Aorta (tissue), 5 donors: ENCODE data around the gene HLA-G. TPM values are rescaled to one million over a fixed set of nuclear protein-coding genes. Genes with fewer than 3 reads are reported as not detected.

ENCODE experiments used
- ATAC-seq: fragments of 200-7000 bp; cut with Tn5 transposase; one replicate; pipeline ENCODE4 v1.9.1; 2022; ENCODE audit warnings: moderate library complexity; ENCODE audit not compliant: low FRiP score
- DNase-seq, 2 donors: peaks; one replicate each; pipeline ENCODE4 v3.0.0-alpha.2; 2020
- H3K27ac ChIP-seq, 2 donors: one replicate each; pipeline ENCODE4 v1.5.1; 2013; ENCODE audit warnings: low read length in 2 of 2, mild to moderate bottlenecking in 2 of 2, moderate library complexity in 2 of 2, control low read depth in 1 of 2, inconsistent platforms in 1 of 2, low read depth in 1 of 2
- H3K27me3 ChIP-seq, 2 donors: one replicate each; pipeline ENCODE4 v1.6.1; 2013; ENCODE audit warnings: control low read depth in 1 of 2, low read length in 1 of 2, mild to moderate bottlenecking in 1 of 2, moderate library complexity in 1 of 2; ENCODE audit not compliant: insufficient read depth in 2 of 2, control insufficient read depth in 1 of 2
- H3K36me3 ChIP-seq, 2 donors: one replicate each; pipeline ENCODE4 v1.6.1; 2013; ENCODE audit warnings: control low read depth in 1 of 2, low read length in 1 of 2, mild to moderate bottlenecking in 1 of 2; ENCODE audit not compliant: insufficient read depth in 2 of 2, control insufficient read depth in 1 of 2
- H3K4me1 ChIP-seq, 2 donors: one replicate each; pipeline ENCODE4 v1.6.1; 2013; ENCODE audit warnings: low read length in 2 of 2, control low read depth in 1 of 2, mild to moderate bottlenecking in 1 of 2, moderate library complexity in 1 of 2; ENCODE audit not compliant: insufficient read depth in 2 of 2, control insufficient read depth in 1 of 2
- H3K4me3 ChIP-seq, 2 donors: one replicate each; pipeline ENCODE4 v1.5.1; 2013; ENCODE audit warnings: low read length in 2 of 2, control low read depth in 1 of 2, mild to moderate bottlenecking in 1 of 2
- H3K9me3 ChIP-seq: one replicate; pipeline ENCODE4 v1.6.1; 2013; ENCODE audit warnings: mild to moderate bottlenecking, low read length; ENCODE audit not compliant: control insufficient read depth
- WGBS, 2 donors: extraction: QIAGEN DNeasy Blood & Tissue Kit; methylation state at CpG; one replicate each; pipeline ENCODE4 v1.1.7; 2013; 5-methylcytosine and 5-hydroxymethylcytosine counted together
- intact Hi-C, 2 donors: fragments of 100-400 bp; cut with DNase I; formaldehyde crosslinking; loops; one replicate each; pipeline versions ENCODE4 v1.14.2 to v1.15.0; 2022
- polyA plus RNA-seq, 2 donors: library from polyadenylated mRNA; stranded (reverse); fragments of 200-250 nt; gene quantifications; one replicate each; pipeline ENCODE4 v1.2.3, GENCODE V29; 2013
- total RNA-seq, 2 donors: library from RNA; stranded (reverse); fragmentation: NEBNext Ultra II Directional; extraction: Animal tissue kit (Norgen Biotek cat#: 25700); gene quantifications; one replicate each; pipeline ENCODE4 v1.2.1, GENCODE V29; 2021
- donor health status: healthy with polysubstance abuse.
- donor health status: Bipolar disorder and iron deficiency.
- donor health status: DM: no; HTN: no; CAD: no.
- donor health status: DM: no; HTN: no; CAD: no.
- donor health status: DM: yes; HTN: yes; CAD: no.

The HLA-G gene
- total and polyA plus RNA-seq, 4 donors, result 0.29 to 1.3 (median 0.88) TPM; not detected in 1

GRCh38 chr6:29793796-29794195 lies 33.8 kb upstream of the HLA-G start:
- Histone ChIP-seq H3K4me1 (no peaks in the 10 kb centered on the region), H3K9me3 (peaks cover 2% of the 10 kb centered on the region), H3K4me3 (no peak overlapping the region), H3K27me3 (no peaks in the 10 kb centered on the region), H3K27ac (no peak overlapping the region), H3K36me3 (no peaks in the 10 kb centered on the region)
- intact Hi-C loops, result loop anchor here in 1 of 2 donors (5.0 kb wide), 1 partner anchor 46 kb away; no protein-coding TSS in a partner anchor
- no peak for ATAC-seq
- 48 to 78% methylated on average over 3 of the region's 3 CpGs for WGBS, 2 donors
- no peak for DNase-seq

DNA sequence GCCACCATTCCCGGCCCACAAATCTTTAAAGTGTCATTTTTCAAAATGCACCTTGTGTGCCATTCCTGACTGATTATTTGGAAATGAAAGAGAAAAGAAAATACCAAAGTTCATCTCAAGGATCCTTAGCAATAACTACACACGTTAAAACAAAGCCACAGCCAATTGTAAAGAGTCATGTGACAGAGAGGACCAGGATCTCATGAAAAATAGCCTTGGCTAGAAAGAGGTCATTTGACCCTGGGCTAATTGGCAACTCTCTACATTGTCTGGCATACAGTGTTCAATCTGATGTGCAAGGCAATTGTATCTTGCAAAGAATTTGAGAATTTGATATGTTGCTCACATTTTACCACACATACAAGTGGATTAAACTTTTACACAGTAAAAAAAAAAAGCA lies 31.6 kb upstream of the HLA-G start:
- no peak for DNase-seq
- Histone ChIP-seq H3K4me1 (no peaks in the 10 kb centered on the region), H3K9me3 (no peaks in the 10 kb centered on the region), H3K27ac (no peak overlapping the region), H3K27me3 (no peaks in the 10 kb centered on the region), H3K4me3 (no peak overlapping the region), H3K36me3 (no peaks in the 10 kb centered on the region)
- intact Hi-C loops, result no loop called here
- WGBS, 2 donors, result 58% methylated on average over 2 of the region's 2 CpGs
- ATAC-seq, result no peak

GRCh38 chr6:29797135-29797534 lies 30.5 kb upstream of the HLA-G start:
- WGBS, 2 donors, result 12 to 56% methylated on average over 2 of the region's 2 CpGs
- Histone ChIP-seq H3K4me1 (no peaks in the 10 kb centered on the region), H3K27ac (no peak overlapping the region), H3K36me3 (no peaks in the 10 kb centered on the region), H3K27me3 (no peaks in the 10 kb centered on the region), H3K4me3 (no peak overlapping the region), H3K9me3 (no peaks in the 10 kb centered on the region)
- DNase-seq (no peak), ATAC-seq (no peak)
- intact Hi-C loops, result no loop called here

GRCh38 chr6:29797966-29798365 lies 29.7 kb upstream of the HLA-G start:
- intact Hi-C loops, result no loop called here
- H3K36me3 ChIP-seq, result no peaks in the 10 kb centered on the region
- H3K4me1 ChIP-seq, result no peaks in the 10 kb centered on the region
- no peaks in the 10 kb centered on the region for H3K27me3 ChIP-seq
- H3K9me3 ChIP-seq, result no peaks in the 10 kb centered on the region
- H3K4me3 ChIP-seq, result no peak overlapping the region
- 86 to 87% methylated on average over 5 of the region's 5 CpGs for WGBS, 2 donors
- DNase-seq (no peak), ATAC-seq (no peak)
- no peak overlapping the region for H3K27ac ChIP-seq

DNA sequence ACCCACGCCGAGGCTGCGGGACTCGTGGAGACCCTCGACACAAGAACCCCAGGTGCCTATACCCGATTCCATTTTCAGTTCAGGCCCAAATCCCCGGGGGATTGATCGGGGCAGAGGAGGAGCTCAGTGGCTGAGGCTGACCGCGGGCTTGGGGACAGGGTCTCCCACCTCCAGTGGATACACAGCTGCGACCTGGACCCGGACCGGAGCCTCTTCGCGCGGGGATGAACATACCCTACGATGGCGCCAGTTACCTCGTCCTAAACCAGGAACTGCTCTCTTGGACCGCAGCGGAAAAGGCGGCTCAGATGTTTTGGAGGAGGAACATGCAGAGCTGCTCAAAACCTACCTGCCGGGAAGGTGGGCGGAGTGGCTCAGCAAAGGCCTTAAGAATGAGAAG lies 27.4 kb upstream of the HLA-G start:
- no peak for ATAC-seq

DNA sequence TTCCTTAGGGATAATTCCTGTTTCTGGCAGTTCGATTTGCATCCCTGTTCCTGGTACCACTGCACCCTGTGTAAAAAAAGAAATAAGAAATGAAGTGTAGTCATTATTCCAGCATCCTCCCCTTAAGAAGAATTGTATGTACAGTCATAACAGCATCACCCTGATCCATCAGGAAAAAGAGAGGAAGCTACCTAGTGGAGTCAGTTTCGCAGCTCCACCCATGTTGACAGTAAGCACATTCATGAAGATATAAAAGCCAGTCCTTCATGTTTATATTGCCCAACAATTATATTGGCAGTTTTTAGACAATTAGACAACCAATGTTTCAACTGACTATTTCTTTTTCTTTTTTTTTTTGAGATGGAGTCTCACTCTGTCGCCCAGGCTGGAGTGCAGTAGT lies 21.2 kb upstream of the HLA-G start:
- intact Hi-C loops, result no loop called here
- Histone ChIP-seq H3K9me3 (peaks cover 2% of the 10 kb centered on the region), H3K4me1 (no peaks in the 10 kb centered on the region), H3K4me3 (no peak overlapping the region), H3K27ac (no peak overlapping the region), H3K27me3 (no peaks in the 10 kb centered on the region), H3K36me3 (no peaks in the 10 kb centered on the region)
- DNase-seq (no peak), ATAC-seq (no peak)
- 88 to 92% methylated on average over 3 of the region's 3 CpGs for WGBS, 2 donors

More for the DNA sequence above, 27.4 kb upstream of the HLA-G start:
- intact Hi-C loops, result no loop called here
- DNase-seq, result no peak
- Histone ChIP-seq H3K4me3 (no peak overlapping the region), H3K9me3 (peaks cover 2% of the 10 kb centered on the region), H3K27ac (no peak overlapping the region), H3K4me1 (no peaks in the 10 kb centered on the region), H3K27me3 (no peaks in the 10 kb centered on the region), H3K36me3 (no peaks in the 10 kb centered on the region)
- 83 to 90% methylated on average over 24 of the region's 24 CpGs for WGBS, 2 donors

GRCh38 chr6:29809249-29809648 lies 18.4 kb upstream of the HLA-G start:
- Histone ChIP-seq H3K27me3 (no peaks in the 10 kb centered on the region), H3K4me3 (no peak overlapping the region), H3K27ac (no peak overlapping the region), H3K9me3 (peaks cover 2% of the 10 kb centered on the region), H3K4me1 (no peaks in the 10 kb centered on the region), H3K36me3 (no peaks in the 10 kb centered on the region)
- no peak for DNase-seq
- no peak for ATAC-seq
- intact Hi-C loops, result no loop called here

DNA sequence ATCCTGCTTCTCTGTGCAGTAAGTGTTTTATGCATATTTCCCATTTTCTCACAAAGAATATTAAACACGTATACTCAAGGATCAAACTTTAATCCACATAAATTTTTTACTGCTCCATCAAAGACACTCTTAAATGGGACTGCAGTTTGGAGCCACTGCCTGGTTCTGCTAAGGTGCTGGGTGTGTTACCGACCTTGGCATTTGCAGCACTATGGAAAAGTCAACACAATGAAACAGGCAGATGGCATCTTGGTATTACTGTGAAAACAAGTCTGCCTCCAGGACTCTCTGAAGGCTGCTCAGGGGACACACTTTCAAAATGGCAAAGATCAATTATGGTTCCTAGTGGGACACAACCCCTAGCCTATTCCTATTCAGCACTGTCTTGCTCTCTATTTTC lies 17.3 kb upstream of the HLA-G start:
- WGBS, 2 donors, result 49 to 61% methylated on average over 2 of the region's 2 CpGs
- H3K27ac ChIP-seq, result no peak overlapping the region

DNA sequence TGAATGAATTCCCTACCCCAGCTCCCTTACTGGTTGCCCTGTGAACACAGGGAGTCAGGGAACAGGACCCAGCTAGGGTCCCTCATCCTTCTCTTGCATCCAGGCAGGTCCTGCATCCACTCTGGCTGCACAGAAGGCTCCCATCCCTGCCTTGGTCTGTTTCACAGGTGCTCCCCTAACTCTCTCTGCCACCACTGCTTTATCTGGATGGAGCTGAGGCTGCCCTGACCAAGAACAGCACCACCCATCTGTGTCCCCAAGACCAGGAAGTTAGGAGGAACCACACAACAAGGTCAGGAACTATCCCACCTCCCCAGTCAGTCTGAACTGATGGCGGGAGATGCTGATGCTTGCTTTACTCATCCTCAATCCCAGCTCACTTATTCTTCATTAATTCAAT lies 16.2 kb upstream of the HLA-G start:
- intact Hi-C loops, result no loop called here
- H3K9me3 ChIP-seq, result no peaks in the 10 kb centered on the region
- no peak overlapping the region for H3K27ac ChIP-seq
- H3K27me3 ChIP-seq, result no peaks in the 10 kb centered on the region
- no peaks in the 10 kb centered on the region for H3K36me3 ChIP-seq
- WGBS, 2 donors, result 59 to 96% methylated on average over 1 of the region's 1 CpG
- DNase-seq, result no peak
- no peak for ATAC-seq
- H3K4me3 ChIP-seq, result no peak overlapping the region
- H3K4me1 ChIP-seq, result no peaks in the 10 kb centered on the region

More for the DNA sequence above, 17.3 kb upstream of the HLA-G start:
- no peak overlapping the region for H3K4me3 ChIP-seq
- H3K4me1 ChIP-seq, result no peaks in the 10 kb centered on the region
- ATAC-seq (no peak), DNase-seq (no peak)
- intact Hi-C loops, result no loop called here
- H3K27me3 ChIP-seq, result no peaks in the 10 kb centered on the region
- no peaks in the 10 kb centered on the region for H3K36me3 ChIP-seq
- H3K9me3 ChIP-seq, result no peaks in the 10 kb centered on the region
